Measurements from ENCODE around the gene ELOVL1.
"Not testable (repeated sequence)": the region's sequence is repeated elsewhere in the genome, so short reads cannot be mapped to it uniquely, and the experiment has no call there.

The ELOVL1 gene

GRCh38 chr1:43367904-43368645 lies at the start of gene ELOVL1:
ELOVL1 (minus strand) TSS chr1:43368011; CDS start chr1:43365609, 2,402 bp downstream.
- Histone ChIP-seq H3K79me2 (no peaks in the 10 kb centered on the region), H3K27me3 (ENCODE audit: control insufficient read depth, insufficient read depth, low read length) (no peaks in the 10 kb centered on the region), H3K36me3 (ENCODE audit: control insufficient read depth, insufficient read depth, low read length) (no peaks in the 10 kb centered on the region), H3K4me1 (peaks cover 3% of the 10 kb centered on the region), H2AFZ (peak within 1 kb of the TSS; percentile 80), H3K27ac (peak within 1 kb of the TSS; percentile 72), H3K9me3 (ENCODE audit: control insufficient read depth, low read length) (no peaks in the 10 kb centered on the region), H3K9ac (no peak within 1 kb of the TSS), H3K4me2 (ENCODE audit: low read length) (peak within 1 kb of the TSS; percentile 95), H3K4me3 (ENCODE audit: low read depth, low read length) (peak within 1 kb of the TSS; percentile 65)
- TF ChIP-seq CTCF (IDR thresholded peaks at IDR 0.05): no peak

DNA sequence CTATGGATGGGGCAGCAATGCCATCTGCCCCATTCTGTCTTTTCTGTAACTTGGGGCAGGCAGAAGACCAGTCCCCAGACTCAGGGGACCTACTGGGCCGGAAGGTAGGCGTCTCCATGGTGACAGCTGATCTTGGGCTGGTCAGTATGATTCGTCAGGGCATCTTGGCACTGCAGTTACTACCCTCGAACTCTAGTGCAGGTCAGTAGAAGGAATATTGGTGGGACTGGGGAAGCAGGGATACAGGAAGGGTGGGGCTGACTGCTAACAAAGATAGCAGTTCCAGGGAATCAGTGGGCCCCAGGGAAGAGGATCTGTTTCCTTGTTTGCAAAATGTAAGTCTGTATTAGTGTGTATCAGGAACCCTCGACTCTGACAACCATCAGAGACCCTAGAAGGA lies 48.1 kb upstream of the ELOVL1 start:
- TF ChIP-seq CTCF (IDR thresholded peaks at IDR 0.05): no peak
- H3K4me2 ChIP-seq (ENCODE audit: low read length): no peak overlapping the region
- no peaks in the 10 kb centered on the region for H3K79me2 ChIP-seq
- no peaks in the 10 kb centered on the region for H3K27me3 ChIP-seq (ENCODE audit: control insufficient read depth, insufficient read depth, low read length)
- no peaks in the 10 kb centered on the region for H3K9me3 ChIP-seq (ENCODE audit: control insufficient read depth, low read length)
- H3K36me3 ChIP-seq (ENCODE audit: control insufficient read depth, insufficient read depth, low read length): no peaks in the 10 kb centered on the region
- no peak overlapping the region for H3K9ac ChIP-seq
- H2AFZ ChIP-seq: no peak overlapping the region
- H3K4me3 ChIP-seq (ENCODE audit: low read depth, low read length): no peak overlapping the region
- H3K27ac ChIP-seq: no peak overlapping the region
- H3K4me1 ChIP-seq: no peaks in the 10 kb centered on the region

DNA sequence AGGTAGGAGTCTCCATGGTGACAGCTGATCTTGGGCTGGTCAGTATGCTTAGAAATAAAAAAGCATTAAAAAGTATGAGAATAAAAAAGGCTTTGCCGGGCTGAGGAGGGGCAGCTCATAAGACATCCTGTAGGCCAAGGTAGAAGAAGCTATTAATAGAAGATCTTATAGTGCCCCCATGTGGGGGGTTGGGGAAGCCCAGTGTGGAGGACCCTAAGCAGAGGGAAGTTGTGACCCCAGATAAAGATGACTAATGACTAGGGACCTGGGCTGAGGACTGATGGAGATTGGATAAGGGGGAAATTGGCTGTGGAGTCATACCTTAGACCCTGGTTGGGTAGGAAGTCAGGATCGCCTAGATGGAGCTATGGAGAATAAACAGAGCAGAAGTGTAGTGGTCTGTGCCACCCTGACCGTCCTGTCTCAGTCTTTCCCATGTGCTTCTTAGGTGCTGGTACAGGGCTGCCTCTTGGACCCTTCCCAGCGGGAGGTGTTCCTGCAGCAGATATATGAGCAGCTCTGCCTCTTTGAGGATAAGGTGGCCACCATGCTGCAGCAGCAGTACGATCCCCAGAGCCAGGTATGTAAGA lies 46.9 kb upstream of the ELOVL1 start:
- Histone ChIP-seq H3K9me3 (ENCODE audit: control insufficient read depth, low read length) (no peaks in the 10 kb centered on the region), H3K4me1 (no peaks in the 10 kb centered on the region), H3K79me2 (no peaks in the 10 kb centered on the region), H2AFZ (no peak overlapping the region), H3K9ac (no peak overlapping the region), H3K36me3 (ENCODE audit: control insufficient read depth, insufficient read depth, low read length) (no peaks in the 10 kb centered on the region), H3K27me3 (ENCODE audit: control insufficient read depth, insufficient read depth, low read length) (no peaks in the 10 kb centered on the region), H3K4me3 (ENCODE audit: low read depth, low read length) (no peak overlapping the region), H3K4me2 (ENCODE audit: low read length) (no peak overlapping the region), H3K27ac (no peak overlapping the region)
- peak; percentile 49 for TF ChIP-seq CTCF (IDR thresholded peaks at IDR 0.05)

DNA sequence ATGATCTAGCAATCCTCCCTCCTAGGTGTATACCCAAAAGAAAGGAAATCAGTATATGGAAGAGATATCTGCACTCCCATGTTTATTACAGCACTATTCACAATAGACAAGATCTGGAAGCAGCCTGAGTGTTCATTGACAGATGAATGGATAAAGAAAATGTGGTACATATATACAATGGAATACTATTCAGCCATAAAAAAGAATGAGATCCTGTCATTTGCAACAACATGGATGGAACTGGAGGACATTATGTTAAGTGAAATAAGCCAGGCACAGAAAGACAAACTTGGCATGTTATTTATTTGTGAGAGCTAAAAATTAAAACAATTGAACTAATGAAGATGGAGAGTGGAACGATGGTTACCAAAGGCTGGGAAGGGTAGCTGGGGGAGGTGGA lies 45.6 kb upstream of the ELOVL1 start:
- not testable (repeated sequence) for H3K79me2 ChIP-seq

DNA sequence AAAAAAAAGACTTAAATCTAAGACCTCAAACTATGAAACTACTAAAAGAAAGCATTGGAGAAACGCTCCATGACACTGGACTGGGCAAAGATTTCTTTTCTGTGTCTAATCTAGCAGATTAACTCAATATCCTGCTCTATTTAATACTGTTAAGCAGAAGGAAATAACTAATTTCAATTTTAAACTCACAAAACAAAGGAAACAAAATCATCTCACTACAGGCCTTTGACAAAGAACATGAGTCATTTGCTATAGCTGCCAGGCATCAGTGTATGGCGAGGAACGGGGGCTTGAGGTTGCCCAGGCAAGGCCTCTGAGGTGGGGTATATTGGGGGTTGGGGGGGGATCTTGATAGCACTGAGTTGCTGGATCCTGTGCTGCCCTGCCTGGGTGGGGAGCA lies 42.8 kb upstream of the ELOVL1 start:
- Histone ChIP-seq H3K27me3 (ENCODE audit: control insufficient read depth, insufficient read depth, low read length) (no peaks in the 10 kb centered on the region), H3K27ac (no peak overlapping the region), H3K4me1 (no peaks in the 10 kb centered on the region), H3K36me3 (ENCODE audit: control insufficient read depth, insufficient read depth, low read length) (no peaks in the 10 kb centered on the region), H3K9me3 (ENCODE audit: control insufficient read depth, low read length) (no peaks in the 10 kb centered on the region), H3K4me3 (ENCODE audit: low read depth, low read length) (no peak overlapping the region), H3K4me2 (ENCODE audit: low read length) (no peak overlapping the region), H3K79me2 (no peaks in the 10 kb centered on the region), H2AFZ (no peak overlapping the region), H3K9ac (no peak overlapping the region)
- no peak for TF ChIP-seq CTCF (IDR thresholded peaks at IDR 0.05)

More for the DNA sequence above, 45.6 kb upstream of the ELOVL1 start:
- H3K27ac ChIP-seq; H3K9ac ChIP-seq; H2AFZ ChIP-seq; H3K9me3 ChIP-seq (ENCODE audit: control insufficient read depth, low read length); H3K4me2 ChIP-seq (ENCODE audit: low read length); H3K36me3 ChIP-seq (ENCODE audit: control insufficient read depth, insufficient read depth, low read length); H3K4me3 ChIP-seq (ENCODE audit: low read depth, low read length); H3K27me3 ChIP-seq (ENCODE audit: control insufficient read depth, insufficient read depth, low read length); H3K4me1 ChIP-seq: not testable (repeated sequence)
